HEK293 (cell line): Measurements from ENCODE around the gene PLXNA2.

ENCODE experiments used
- CTCF ChIA-PET: fragments of 350-600 bp; formaldehyde crosslinking; extraction: SDS; loops from one replicate; lab custom pipeline; 2021; ENCODE audit warnings: antibody characterized with exemption; lab: Yijun Ruan, JAX
- POLR2A ChIA-PET: fragments of 300-600 bp; formaldehyde crosslinking; extraction: SDS; loops from one replicate; lab custom pipeline; 2020; ENCODE audit warnings: antibody characterized with exemption, inconsistent platforms; lab: Yijun Ruan, JAX
- H3K27ac ChIP-seq: fragments of 200-500 bp; sonication (Bioruptor generic); 2 replicates; pipeline ENCODE4 v1.5.1; 2014; ENCODE audit warnings: low read depth, low read length, control low read depth, inconsistent platforms; ENCODE audit errors: extremely low read depth
- H3K36me3 ChIP-seq, 2 experiments: fragments of 200-500 bp in 1 of 2; sonication (Bioruptor generic) in 1 of 2; 1 replicate in 1 of 2; 2 replicates in 1 of 2; pipeline ENCODE4 v1.5.1; 2014 to 2017; ENCODE audit warnings: inconsistent platforms in 2 of 2, low read length in 2 of 2; ENCODE audit not compliant: control insufficient read depth in 2 of 2, insufficient read depth in 1 of 2
- H3K4me1 ChIP-seq: fragments of 200-500 bp; sonication (Bioruptor generic); 2 replicates; pipeline ENCODE4 v1.5.1; 2014; ENCODE audit warnings: mild to moderate bottlenecking, low read length, inconsistent platforms; ENCODE audit not compliant: control insufficient read depth, insufficient read depth
- H3K4me3 ChIP-seq: 2 replicates; pipeline ENCODE4 v1.5.1; 2011; ENCODE audit warnings: low read depth, mild to moderate bottlenecking, control low read depth, low read length, moderate library complexity
- H3K9me3 ChIP-seq: fragments of 200-500 bp; sonication (Bioruptor generic); 2 replicates; pipeline ENCODE4 v1.5.1; 2014; ENCODE audit warnings: low read depth, low read length, inconsistent platforms; ENCODE audit not compliant: control insufficient read depth, insufficient read depth
- FEZF1 ChIP-seq: fragments of 450-650 bp; formaldehyde crosslinking; IDR thresholded peaks from 2 replicates; pipeline ENCODE4 v1.5.1; 2016; ENCODE audit warnings: missing biosample characterization, missing genetic modification characterization
- GLI2 ChIP-seq: fragments of 450-650 bp; formaldehyde crosslinking; IDR thresholded peaks from 2 replicates; pipeline ENCODE4; 2017; ENCODE audit warnings: missing biosample characterization, missing genetic modification characterization, low read depth, borderline replicate concordance
- HOXD13 ChIP-seq: sonication (generic); formaldehyde crosslinking; IDR thresholded peaks from 2 replicates; pipeline ENCODE4 v1.8.0; 2022; ENCODE audit warnings: missing genetic modification reagents, borderline replicate concordance
- KLF1 ChIP-seq: fragments of 450-650 bp; formaldehyde crosslinking; IDR thresholded peaks from 2 replicates; pipeline ENCODE4 v1.5.1; 2016; ENCODE audit warnings: missing biosample characterization, missing genetic modification characterization
- MEIS1 ChIP-seq: sonication (generic); formaldehyde crosslinking; IDR thresholded peaks from 2 replicates; pipeline ENCODE4 v1.8.1; 2022; ENCODE audit warnings: missing genetic modification reagents, mild to moderate bottlenecking, borderline replicate concordance
- OVOL3 ChIP-seq: fragments of 450-650 bp; formaldehyde crosslinking; IDR thresholded peaks from 2 replicates; pipeline ENCODE4 v1.5.1; 2016; ENCODE audit warnings: missing biosample characterization, missing genetic modification characterization
- REPIN1 ChIP-seq: fragments of 450-650 bp; formaldehyde crosslinking; IDR thresholded peaks from 2 replicates; pipeline ENCODE4 v1.5.1; 2017; ENCODE audit warnings: missing biosample characterization, missing genetic modification characterization, low read depth
- WT1 ChIP-seq: fragments of 450-650 bp; formaldehyde crosslinking; IDR thresholded peaks from 2 replicates; pipeline ENCODE4 v1.5.1; 2016; ENCODE audit warnings: missing biosample characterization, missing genetic modification characterization
- YY2 ChIP-seq: fragments of 450-650 bp; formaldehyde crosslinking; IDR thresholded peaks from 2 replicates; pipeline ENCODE4 v1.5.1; 2016; ENCODE audit warnings: missing biosample characterization, missing genetic modification characterization
- ZBTB8A ChIP-seq: fragments of 450-650 bp; formaldehyde crosslinking; IDR thresholded peaks from 2 replicates; pipeline ENCODE4 v1.5.1; 2016; ENCODE audit warnings: missing biosample characterization, missing genetic modification characterization
- ZNF138 ChIP-seq: fragments of 450-650 bp; formaldehyde crosslinking; IDR thresholded peaks from 2 replicates; pipeline ENCODE4 v1.5.1; 2016; ENCODE audit warnings: missing biosample characterization, missing genetic modification characterization, borderline replicate concordance
- ZNF174 ChIP-seq: fragments of 450-650 bp; formaldehyde crosslinking; IDR thresholded peaks from 2 replicates; pipeline ENCODE4 v1.5.0; 2017; ENCODE audit warnings: missing biosample characterization, mild to moderate bottlenecking, missing genetic modification characterization
- ZNF202 ChIP-seq: fragments of 450-650 bp; formaldehyde crosslinking; IDR thresholded peaks from 2 replicates; pipeline ENCODE4 v1.5.1; 2016; ENCODE audit warnings: missing biosample characterization, missing genetic modification characterization, borderline replicate concordance
- ZNF23 ChIP-seq: fragments of 450-650 bp; formaldehyde crosslinking; IDR thresholded peaks from 2 replicates; pipeline ENCODE4 v1.5.1; 2016; ENCODE audit warnings: missing biosample characterization, missing genetic modification characterization, borderline replicate concordance
- ZNF248 ChIP-seq: fragments of 450-650 bp; formaldehyde crosslinking; IDR thresholded peaks from 2 replicates; pipeline ENCODE4 v1.5.1; 2017; ENCODE audit warnings: missing biosample characterization, missing genetic modification characterization
- ZNF311 ChIP-seq: fragments of 450-650 bp; formaldehyde crosslinking; IDR thresholded peaks from 2 replicates; pipeline ENCODE4 v1.5.1; 2017; ENCODE audit warnings: missing biosample characterization, missing genetic modification characterization, borderline replicate concordance
- ZNF571 ChIP-seq: fragments of 450-650 bp; formaldehyde crosslinking; IDR thresholded peaks from 2 replicates; pipeline ENCODE4 v1.5.0; 2017; ENCODE audit warnings: missing biosample characterization, missing genetic modification characterization
- ZNF626 ChIP-seq: fragments of 450-650 bp; sonication (Bioruptor Pico); formaldehyde crosslinking; IDR thresholded peaks from 2 replicates; pipeline ENCODE4 v1.5.1; 2018; ENCODE audit warnings: missing biosample characterization, missing genetic modification characterization, inconsistent platforms
- ZSCAN30 ChIP-seq: fragments of 450-650 bp; IDR thresholded peaks from 2 replicates; pipeline ENCODE4 v1.5.1; 2018; ENCODE audit warnings: missing biosample characterization, mild to moderate bottlenecking, missing genetic modification characterization, moderate library complexity
- TF ChIP-seq, protein P1 (sequence below): fragments of 450-650 bp; IDR thresholded peaks from 2 replicates; pipeline ENCODE4 v1.5.1; 2018; ENCODE audit warnings: missing biosample characterization, mild to moderate bottlenecking, missing genetic modification characterization
- TF ChIP-seq, protein P2 (sequence below): fragments of 450-650 bp; formaldehyde crosslinking; IDR thresholded peaks from 2 replicates; pipeline ENCODE4 v1.5.1; 2017; ENCODE audit warnings: missing biosample characterization, missing genetic modification characterization
- TF ChIP-seq, protein P3 (sequence below): fragments of 450-650 bp; formaldehyde crosslinking; IDR thresholded peaks from 2 replicates; pipeline ENCODE4 v1.5.1; 2017; ENCODE audit warnings: missing biosample characterization, missing genetic modification characterization
- TF ChIP-seq, protein P4 (sequence below): fragments of 450-650 bp; formaldehyde crosslinking; IDR thresholded peaks from 2 replicates; pipeline ENCODE4 v1.5.1; 2016; ENCODE audit warnings: missing biosample characterization, missing genetic modification characterization
- TF ChIP-seq, protein P5 (sequence below): fragments of 450-650 bp; formaldehyde crosslinking; IDR thresholded peaks from 2 replicates; pipeline ENCODE4 v1.5.1; 2016; ENCODE audit warnings: missing biosample characterization, missing genetic modification characterization
- TF ChIP-seq, protein P6 (sequence below): fragments of 450-650 bp; formaldehyde crosslinking; IDR thresholded peaks from 2 replicates; pipeline ENCODE4; 2016; ENCODE audit warnings: missing biosample characterization, missing genetic modification characterization
- TF ChIP-seq, protein P7 (sequence below): fragments of 450-650 bp; formaldehyde crosslinking; IDR thresholded peaks from 2 replicates; pipeline ENCODE4 v1.5.1; 2016; ENCODE audit warnings: missing biosample characterization, missing genetic modification characterization

The PLXNA2 gene

DNA sequence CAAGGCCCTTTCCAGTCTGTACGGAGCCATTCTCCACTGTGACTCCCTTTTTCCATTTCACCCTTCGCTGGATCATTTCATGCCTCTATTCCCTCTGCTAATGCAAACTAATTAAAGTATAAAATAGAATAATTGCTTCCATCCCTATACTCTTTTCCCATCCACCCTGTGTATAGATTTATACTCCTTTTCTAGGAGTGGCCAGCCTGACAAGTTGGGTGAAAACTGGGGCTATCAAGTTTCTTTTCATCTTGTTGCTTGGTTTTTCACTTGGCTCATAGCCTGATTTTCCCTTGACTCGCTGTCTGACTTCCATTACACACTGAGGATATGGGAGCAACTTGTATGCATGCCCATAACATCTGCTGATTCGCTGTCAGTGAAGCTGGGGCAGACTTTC is 107.0 kb downstream of the PLXNA2 start:
- ChIA-PET CTCF (interaction anchor here (11.9 kb wide), 1 partner anchor 102 kb away, joined by 175 read pairs; the partner anchor contains the start of gene PLXNA2), POLR2A (no interaction called here)
- Histone ChIP-seq H3K36me3 (peaks cover 0 to 9% of the 10 kb centered on the region in 2 experiments; a peak in 1 of 3 replicates), H3K9me3 (no peaks in the 10 kb centered on the region), H3K4me3 (no peak overlapping the region), H3K4me1 (peaks cover 26% of the 10 kb centered on the region), H3K27ac (no peak overlapping the region; the same call in 1 of the 2 replicates)
- TF ChIP-seq ZSCAN30 (tag by site-specific recombination) (no peak), REPIN1 (tag by site-specific recombination) (no peak), ZNF174 (tag by site-specific recombination) (no peak), ZNF138 (tag by site-specific recombination) (no peak), OVOL3 (tag by site-specific recombination) (no peak), KLF1 (peak; percentile 65), FEZF1 (peak; percentile 26; the same call in 1 of the 2 replicates), GLI2 (no peak), WT1 (tag by site-specific recombination) (peak; percentile 99), ZNF202 (tag by site-specific recombination) (no peak), ZNF626 (tag by site-specific recombination) (no peak), ZNF311 (no peak), ZNF248 (tag by site-specific recombination) (no peak), HOXD13 (no peak), ZNF23 (tag by site-specific recombination) (no peak), YY2 (no peak), ZBTB8A (tag by site-specific recombination) (no peak), MEIS1 (no peak), ZNF571 (tag by site-specific recombination) (no peak)
- TF ChIP-seq, protein P1, sequence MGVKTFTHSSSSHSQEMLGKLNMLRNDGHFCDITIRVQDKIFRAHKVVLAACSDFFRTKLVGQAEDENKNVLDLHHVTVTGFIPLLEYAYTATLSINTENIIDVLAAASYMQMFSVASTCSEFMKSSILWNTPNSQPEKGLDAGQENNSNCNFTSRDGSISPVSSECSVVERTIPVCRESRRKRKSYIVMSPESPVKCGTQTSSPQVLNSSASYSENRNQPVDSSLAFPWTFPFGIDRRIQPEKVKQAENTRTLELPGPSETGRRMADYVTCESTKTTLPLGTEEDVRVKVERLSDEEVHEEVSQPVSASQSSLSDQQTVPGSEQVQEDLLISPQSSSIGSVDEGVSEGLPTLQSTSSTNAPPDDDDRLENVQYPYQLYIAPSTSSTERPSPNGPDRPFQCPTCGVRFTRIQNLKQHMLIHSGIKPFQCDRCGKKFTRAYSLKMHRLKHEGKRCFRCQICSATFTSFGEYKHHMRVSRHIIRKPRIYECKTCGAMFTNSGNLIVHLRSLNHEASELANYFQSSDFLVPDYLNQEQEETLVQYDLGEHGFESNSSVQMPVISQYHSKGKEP (tag by site-specific recombination), result 0 out of 2 replicates have a peak, but pooled peaks have one; percentile 16
- TF ChIP-seq, protein P2, sequence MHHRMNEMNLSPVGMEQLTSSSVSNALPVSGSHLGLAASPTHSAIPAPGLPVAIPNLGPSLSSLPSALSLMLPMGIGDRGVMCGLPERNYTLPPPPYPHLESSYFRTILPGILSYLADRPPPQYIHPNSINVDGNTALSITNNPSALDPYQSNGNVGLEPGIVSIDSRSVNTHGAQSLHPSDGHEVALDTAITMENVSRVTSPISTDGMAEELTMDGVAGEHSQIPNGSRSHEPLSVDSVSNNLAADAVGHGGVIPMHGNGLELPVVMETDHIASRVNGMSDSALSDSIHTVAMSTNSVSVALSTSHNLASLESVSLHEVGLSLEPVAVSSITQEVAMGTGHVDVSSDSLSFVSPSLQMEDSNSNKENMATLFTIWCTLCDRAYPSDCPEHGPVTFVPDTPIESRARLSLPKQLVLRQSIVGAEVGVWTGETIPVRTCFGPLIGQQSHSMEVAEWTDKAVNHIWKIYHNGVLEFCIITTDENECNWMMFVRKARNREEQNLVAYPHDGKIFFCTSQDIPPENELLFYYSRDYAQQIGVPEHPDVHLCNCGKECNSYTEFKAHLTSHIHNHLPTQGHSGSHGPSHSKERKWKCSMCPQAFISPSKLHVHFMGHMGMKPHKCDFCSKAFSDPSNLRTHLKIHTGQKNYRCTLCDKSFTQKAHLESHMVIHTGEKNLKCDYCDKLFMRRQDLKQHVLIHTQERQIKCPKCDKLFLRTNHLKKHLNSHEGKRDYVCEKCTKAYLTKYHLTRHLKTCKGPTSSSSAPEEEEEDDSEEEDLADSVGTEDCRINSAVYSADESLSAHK, result no peak
- TF ChIP-seq, protein P3, sequence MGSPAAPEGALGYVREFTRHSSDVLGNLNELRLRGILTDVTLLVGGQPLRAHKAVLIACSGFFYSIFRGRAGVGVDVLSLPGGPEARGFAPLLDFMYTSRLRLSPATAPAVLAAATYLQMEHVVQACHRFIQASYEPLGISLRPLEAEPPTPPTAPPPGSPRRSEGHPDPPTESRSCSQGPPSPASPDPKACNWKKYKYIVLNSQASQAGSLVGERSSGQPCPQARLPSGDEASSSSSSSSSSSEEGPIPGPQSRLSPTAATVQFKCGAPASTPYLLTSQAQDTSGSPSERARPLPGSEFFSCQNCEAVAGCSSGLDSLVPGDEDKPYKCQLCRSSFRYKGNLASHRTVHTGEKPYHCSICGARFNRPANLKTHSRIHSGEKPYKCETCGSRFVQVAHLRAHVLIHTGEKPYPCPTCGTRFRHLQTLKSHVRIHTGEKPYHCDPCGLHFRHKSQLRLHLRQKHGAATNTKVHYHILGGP (tag by site-specific recombination), result no peak; the same call in none of the 2 replicates
- TF ChIP-seq, protein P4, sequence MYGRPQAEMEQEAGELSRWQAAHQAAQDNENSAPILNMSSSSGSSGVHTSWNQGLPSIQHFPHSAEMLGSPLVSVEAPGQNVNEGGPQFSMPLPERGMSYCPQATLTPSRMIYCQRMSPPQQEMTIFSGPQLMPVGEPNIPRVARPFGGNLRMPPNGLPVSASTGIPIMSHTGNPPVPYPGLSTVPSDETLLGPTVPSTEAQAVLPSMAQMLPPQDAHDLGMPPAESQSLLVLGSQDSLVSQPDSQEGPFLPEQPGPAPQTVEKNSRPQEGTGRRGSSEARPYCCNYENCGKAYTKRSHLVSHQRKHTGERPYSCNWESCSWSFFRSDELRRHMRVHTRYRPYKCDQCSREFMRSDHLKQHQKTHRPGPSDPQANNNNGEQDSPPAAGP (tag by site-specific recombination), result peak; percentile 70
- TF ChIP-seq, protein P5, sequence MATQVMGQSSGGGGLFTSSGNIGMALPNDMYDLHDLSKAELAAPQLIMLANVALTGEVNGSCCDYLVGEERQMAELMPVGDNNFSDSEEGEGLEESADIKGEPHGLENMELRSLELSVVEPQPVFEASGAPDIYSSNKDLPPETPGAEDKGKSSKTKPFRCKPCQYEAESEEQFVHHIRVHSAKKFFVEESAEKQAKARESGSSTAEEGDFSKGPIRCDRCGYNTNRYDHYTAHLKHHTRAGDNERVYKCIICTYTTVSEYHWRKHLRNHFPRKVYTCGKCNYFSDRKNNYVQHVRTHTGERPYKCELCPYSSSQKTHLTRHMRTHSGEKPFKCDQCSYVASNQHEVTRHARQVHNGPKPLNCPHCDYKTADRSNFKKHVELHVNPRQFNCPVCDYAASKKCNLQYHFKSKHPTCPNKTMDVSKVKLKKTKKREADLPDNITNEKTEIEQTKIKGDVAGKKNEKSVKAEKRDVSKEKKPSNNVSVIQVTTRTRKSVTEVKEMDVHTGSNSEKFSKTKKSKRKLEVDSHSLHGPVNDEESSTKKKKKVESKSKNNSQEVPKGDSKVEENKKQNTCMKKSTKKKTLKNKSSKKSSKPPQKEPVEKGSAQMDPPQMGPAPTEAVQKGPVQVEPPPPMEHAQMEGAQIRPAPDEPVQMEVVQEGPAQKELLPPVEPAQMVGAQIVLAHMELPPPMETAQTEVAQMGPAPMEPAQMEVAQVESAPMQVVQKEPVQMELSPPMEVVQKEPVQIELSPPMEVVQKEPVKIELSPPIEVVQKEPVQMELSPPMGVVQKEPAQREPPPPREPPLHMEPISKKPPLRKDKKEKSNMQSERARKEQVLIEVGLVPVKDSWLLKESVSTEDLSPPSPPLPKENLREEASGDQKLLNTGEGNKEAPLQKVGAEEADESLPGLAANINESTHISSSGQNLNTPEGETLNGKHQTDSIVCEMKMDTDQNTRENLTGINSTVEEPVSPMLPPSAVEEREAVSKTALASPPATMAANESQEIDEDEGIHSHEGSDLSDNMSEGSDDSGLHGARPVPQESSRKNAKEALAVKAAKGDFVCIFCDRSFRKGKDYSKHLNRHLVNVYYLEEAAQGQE, result no peak
- TF ChIP-seq, protein P6, sequence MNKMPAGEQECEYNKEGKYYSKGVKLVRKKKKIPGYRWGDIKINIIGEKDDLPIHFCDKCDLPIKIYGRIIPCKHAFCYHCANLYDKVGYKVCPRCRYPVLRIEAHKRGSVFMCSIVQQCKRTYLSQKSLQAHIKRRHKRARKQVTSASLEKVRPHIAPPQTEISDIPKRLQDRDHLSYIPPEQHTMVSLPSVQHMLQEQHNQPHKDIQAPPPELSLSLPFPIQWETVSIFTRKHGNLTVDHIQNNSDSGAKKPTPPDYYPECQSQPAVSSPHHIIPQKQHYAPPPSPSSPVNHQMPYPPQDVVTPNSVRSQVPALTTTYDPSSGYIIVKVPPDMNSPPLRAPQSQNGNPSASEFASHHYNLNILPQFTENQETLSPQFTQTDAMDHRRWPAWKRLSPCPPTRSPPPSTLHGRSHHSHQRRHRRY (tag by site-specific recombination), result no peak
- TF ChIP-seq, protein P7, sequence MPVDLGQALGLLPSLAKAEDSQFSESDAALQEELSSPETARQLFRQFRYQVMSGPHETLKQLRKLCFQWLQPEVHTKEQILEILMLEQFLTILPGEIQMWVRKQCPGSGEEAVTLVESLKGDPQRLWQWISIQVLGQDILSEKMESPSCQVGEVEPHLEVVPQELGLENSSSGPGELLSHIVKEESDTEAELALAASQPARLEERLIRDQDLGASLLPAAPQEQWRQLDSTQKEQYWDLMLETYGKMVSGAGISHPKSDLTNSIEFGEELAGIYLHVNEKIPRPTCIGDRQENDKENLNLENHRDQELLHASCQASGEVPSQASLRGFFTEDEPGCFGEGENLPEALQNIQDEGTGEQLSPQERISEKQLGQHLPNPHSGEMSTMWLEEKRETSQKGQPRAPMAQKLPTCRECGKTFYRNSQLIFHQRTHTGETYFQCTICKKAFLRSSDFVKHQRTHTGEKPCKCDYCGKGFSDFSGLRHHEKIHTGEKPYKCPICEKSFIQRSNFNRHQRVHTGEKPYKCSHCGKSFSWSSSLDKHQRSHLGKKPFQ, result 0 out of 2 replicates have a peak, but pooled peaks have one; percentile 61
